HCT116 (cell line): ENCODE measurements around the gene LZIC.

Experiments
- CTCF ChIP-seq, 3 experiments: fragments of 200-600 bp in 1 of 3; sonication (generic) in 1 of 3; IDR thresholded peaks in 2 of 3; conservative IDR thresholded peaks in 1 of 3; 2 replicates each; pipeline ENCODE4 v1.5.1; 2012 to 2017; ENCODE audit warnings: low read depth in 2 of 3, low read length in 2 of 3, antibody characterized with exemption in 1 of 3, borderline replicate concordance in 1 of 3, control low read depth in 1 of 3, mild to moderate bottlenecking in 1 of 3, mixed read lengths in 1 of 3, mixed run types in 1 of 3, moderate library complexity in 1 of 3; ENCODE audit not compliant: insufficient read depth in 1 of 3
- EZH2 ChIP-seq: fragments of 200-600 bp; sonication (generic); IDR thresholded peaks from 2 replicates; pipeline ENCODE4 v1.6.1; 2017; ENCODE audit warnings: antibody characterized with exemption, mixed run types
- EZH2phosphoT487 ChIP-seq: fragments of 200-600 bp; IDR thresholded peaks from 2 replicates; pipeline ENCODE4 v1.6.1; 2018; ENCODE audit warnings: antibody characterized with exemption, borderline replicate concordance
- MAX ChIP-seq: IDR thresholded peaks from 2 replicates; pipeline ENCODE4 v1.6.1; 2012
- POLR2AphosphoS5 ChIP-seq: IDR thresholded peaks from 2 replicates; pipeline ENCODE4 v1.6.1; 2011; ENCODE audit warnings: mild to moderate bottlenecking, low read depth, low read length, moderate library complexity
- SIN3A ChIP-seq: IDR thresholded peaks from 2 replicates; pipeline ENCODE4 v1.6.1; 2012; ENCODE audit warnings: low read depth
- YY1 ChIP-seq: IDR thresholded peaks from 2 replicates; pipeline ENCODE4 v1.6.1; 2011; ENCODE audit warnings: low read length, low read depth, moderate library complexity, mild to moderate bottlenecking; ENCODE audit not compliant: insufficient replicate concordance; ENCODE audit errors: extremely low read depth
- ZBTB33 ChIP-seq: IDR thresholded peaks from 2 replicates; pipeline ENCODE4 v1.6.1; 2011; ENCODE audit warnings: mild to moderate bottlenecking, low read length, moderate library complexity; ENCODE audit not compliant: insufficient replicate concordance; ENCODE audit errors: extremely low read depth
- ZFX ChIP-seq: fragments of 450-650 bp; IDR thresholded peaks from 2 replicates; pipeline ENCODE4 v1.6.1; 2017

GRCh38 chr1:9946315-9946714 is 3.1 kb upstream of the LZIC start:
- no peak for TF ChIP-seq CTCF (IDR thresholded peaks at IDR 0.05 in 2 of 3, conservative IDR thresholded peaks at IDR 0.05 in 1 of 3; ENCODE audit: borderline replicate concordance in 1 of 3, insufficient read depth in 1 of 3, low read depth in 2 of 3, low read length in 2 of 3)
- no peak for TF ChIP-seq MAX
- no peak for TF ChIP-seq SIN3A
- no peak for TF ChIP-seq ZBTB33
- TF ChIP-seq EZH2phosphoT487 = no peak
- TF ChIP-seq EZH2 = no peak
- TF ChIP-seq ZFX = no peak
- TF ChIP-seq POLR2AphosphoS5 = no peak
- no peak for TF ChIP-seq YY1
